Measurements from ENCODE around the gene POLE3.

GRCh38 chr9:113409883-113410206 lies 630 bp downstream of the POLE3 start:
- TF ChIP-seq POLR2AphosphoS5 (IDR thresholded peaks at IDR 0.05; ENCODE audit: low read depth), result no peak
- TF ChIP-seq, protein P1, sequence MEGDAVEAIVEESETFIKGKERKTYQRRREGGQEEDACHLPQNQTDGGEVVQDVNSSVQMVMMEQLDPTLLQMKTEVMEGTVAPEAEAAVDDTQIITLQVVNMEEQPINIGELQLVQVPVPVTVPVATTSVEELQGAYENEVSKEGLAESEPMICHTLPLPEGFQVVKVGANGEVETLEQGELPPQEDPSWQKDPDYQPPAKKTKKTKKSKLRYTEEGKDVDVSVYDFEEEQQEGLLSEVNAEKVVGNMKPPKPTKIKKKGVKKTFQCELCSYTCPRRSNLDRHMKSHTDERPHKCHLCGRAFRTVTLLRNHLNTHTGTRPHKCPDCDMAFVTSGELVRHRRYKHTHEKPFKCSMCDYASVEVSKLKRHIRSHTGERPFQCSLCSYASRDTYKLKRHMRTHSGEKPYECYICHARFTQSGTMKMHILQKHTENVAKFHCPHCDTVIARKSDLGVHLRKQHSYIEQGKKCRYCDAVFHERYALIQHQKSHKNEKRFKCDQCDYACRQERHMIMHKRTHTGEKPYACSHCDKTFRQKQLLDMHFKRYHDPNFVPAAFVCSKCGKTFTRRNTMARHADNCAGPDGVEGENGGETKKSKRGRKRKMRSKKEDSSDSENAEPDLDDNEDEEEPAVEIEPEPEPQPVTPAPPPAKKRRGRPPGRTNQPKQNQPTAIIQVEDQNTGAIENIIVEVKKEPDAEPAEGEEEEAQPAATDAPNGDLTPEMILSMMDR (conservative IDR thresholded peaks at IDR 0.05; ENCODE audit: low read depth in 2 of 2), result no peak
- no peak for TF ChIP-seq EZH2 (IDR thresholded peaks at IDR 0.05; ENCODE audit: low read depth, unreplicated experiment)
- TF ChIP-seq, protein P2, sequence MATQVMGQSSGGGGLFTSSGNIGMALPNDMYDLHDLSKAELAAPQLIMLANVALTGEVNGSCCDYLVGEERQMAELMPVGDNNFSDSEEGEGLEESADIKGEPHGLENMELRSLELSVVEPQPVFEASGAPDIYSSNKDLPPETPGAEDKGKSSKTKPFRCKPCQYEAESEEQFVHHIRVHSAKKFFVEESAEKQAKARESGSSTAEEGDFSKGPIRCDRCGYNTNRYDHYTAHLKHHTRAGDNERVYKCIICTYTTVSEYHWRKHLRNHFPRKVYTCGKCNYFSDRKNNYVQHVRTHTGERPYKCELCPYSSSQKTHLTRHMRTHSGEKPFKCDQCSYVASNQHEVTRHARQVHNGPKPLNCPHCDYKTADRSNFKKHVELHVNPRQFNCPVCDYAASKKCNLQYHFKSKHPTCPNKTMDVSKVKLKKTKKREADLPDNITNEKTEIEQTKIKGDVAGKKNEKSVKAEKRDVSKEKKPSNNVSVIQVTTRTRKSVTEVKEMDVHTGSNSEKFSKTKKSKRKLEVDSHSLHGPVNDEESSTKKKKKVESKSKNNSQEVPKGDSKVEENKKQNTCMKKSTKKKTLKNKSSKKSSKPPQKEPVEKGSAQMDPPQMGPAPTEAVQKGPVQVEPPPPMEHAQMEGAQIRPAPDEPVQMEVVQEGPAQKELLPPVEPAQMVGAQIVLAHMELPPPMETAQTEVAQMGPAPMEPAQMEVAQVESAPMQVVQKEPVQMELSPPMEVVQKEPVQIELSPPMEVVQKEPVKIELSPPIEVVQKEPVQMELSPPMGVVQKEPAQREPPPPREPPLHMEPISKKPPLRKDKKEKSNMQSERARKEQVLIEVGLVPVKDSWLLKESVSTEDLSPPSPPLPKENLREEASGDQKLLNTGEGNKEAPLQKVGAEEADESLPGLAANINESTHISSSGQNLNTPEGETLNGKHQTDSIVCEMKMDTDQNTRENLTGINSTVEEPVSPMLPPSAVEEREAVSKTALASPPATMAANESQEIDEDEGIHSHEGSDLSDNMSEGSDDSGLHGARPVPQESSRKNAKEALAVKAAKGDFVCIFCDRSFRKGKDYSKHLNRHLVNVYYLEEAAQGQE (IDR thresholded peaks at IDR 0.05; ENCODE audit: unreplicated experiment), result no peak
